Activated CD8-positive, alpha-beta memory T cell treated with anti-CD3 and anti-CD28 coated beads, Interleukin-2, amount 50 U/mL, for 48 hours (primary cell): ENCODE results near the gene CX3CL1.
"Not testable (repeated sequence)": the region's sequence is repeated elsewhere in the genome, so short reads cannot be mapped to it uniquely, and the experiment has no call there.

Source experiments
- DNase-seq: peaks from one replicate; pipeline ENCODE4 v3.0.0-alpha.2; 2020

The CX3CL1 gene

GRCh38 chr16:57383276-57384247 lies 11.3 kb downstream of the CX3CL1 start:
- DNase-seq: no peak

- DNase-seq: no peak
Measured at GRCh38 chr16:57384248-57385070, 12.2 kb downstream of the CX3CL1 start.

GRCh38 chr16:57385083-57385482 lies 12.8 kb downstream of the CX3CL1 start:
- DNase-seq: no peak

- DNase-seq: no peak
Measured at GRCh38 chr16:57386381-57386951, 14.2 kb downstream of the CX3CL1 start.

GRCh38 chr16:57387598-57388354 lies 15.5 kb downstream of the CX3CL1 start:
- DNase-seq: no peak

GRCh38 chr16:57388359-57389086 lies 16.2 kb downstream of the CX3CL1 start:
- DNase-seq: no peak

- no peak for DNase-seq
Measured at GRCh38 chr16:57389087-57389468, 16.8 kb downstream of the CX3CL1 start.

- DNase-seq: no peak
Measured at GRCh38 chr16:57390636-57391295, 18.5 kb downstream of the CX3CL1 start.

GRCh38 chr16:57391300-57391699 lies 19.0 kb downstream of the CX3CL1 start:
- DNase-seq: no peak

- no peak for DNase-seq
Measured at GRCh38 chr16:57391708-57392107, 19.4 kb downstream of the CX3CL1 start.

- DNase-seq: no peak
Measured at GRCh38 chr16:57392694-57393093, 20.4 kb downstream of the CX3CL1 start.

GRCh38 chr16:57394444-57394843 lies 22.2 kb downstream of the CX3CL1 start:
- DNase-seq: no peak

GRCh38 chr16:57395026-57395425 lies 22.7 kb downstream of the CX3CL1 start:
- no peak for DNase-seq

- no peak for DNase-seq
Measured at GRCh38 chr16:57396786-57397185, 24.5 kb downstream of the CX3CL1 start.

GRCh38 chr16:57397493-57397892 lies 25.2 kb downstream of the CX3CL1 start:
- not testable (repeated sequence) for DNase-seq

- no peak for DNase-seq
Measured at GRCh38 chr16:57401943-57402640, 29.8 kb downstream of the CX3CL1 start.

- no peak for DNase-seq
Measured at GRCh38 chr16:57403965-57404817, 31.9 kb downstream of the CX3CL1 start, which contains the start of gene CCL17. TSS of gene CCL17 (plus strand) at chr16:57404767. CDS start at chr16:57413933, 9,166 bp downstream.

GRCh38 chr16:57405097-57405496 lies 32.8 kb downstream of the CX3CL1 start:
- DNase-seq: no peak

GRCh38 chr16:57406881-57407280 lies 34.6 kb downstream of the CX3CL1 start:
- DNase-seq: no peak
